H1 (cell line): ENCODE data around the gene ZNF768. TPM values are rescaled to one million over a fixed set of nuclear protein-coding genes. Genes with fewer than 3 reads are reported as not detected.
"Not testable (repeated sequence)": the region's sequence is repeated elsewhere in the genome, so short reads cannot be mapped to it uniquely, and the experiment has no call there.

ENCODE experiments used
- CTCF ChIA-PET: fragments of 300-600 bp; sonication (Branson Sonifier 250); formaldehyde crosslinking; loops from one replicate; lab custom pipeline; 2021; ENCODE audit not compliant: partially characterized antibody; lab: Charles Lee
- POLR2A ChIA-PET: fragments of 300-600 bp; sonication (Branson Sonifier 250); formaldehyde crosslinking; loops from one replicate; lab custom pipeline; 2021; ENCODE audit warnings: inconsistent platforms; ENCODE audit not compliant: partially characterized antibody; lab: Charles Lee
- DNase-seq, 2 experiments: peaks; one replicate each; pipeline versions ENCODE4 v3.0.0 to v3.0.0-alpha.2; 2010 to 2022; ENCODE audit warnings: low spot score in 2 of 2, low read depth in 1 of 2, mixed read lengths in 1 of 2
- FAIRE-seq: peaks from 2 replicates; lab custom pipeline; 2011; peaks lifted over from hg19 to GRCh38; lab: Jason Lieb, UNC
- H2AFZ ChIP-seq: 2 replicates; pipeline ENCODE4 v1.8.1; 2012; ENCODE audit warnings: low read length, inconsistent platforms
- H2AK5ac ChIP-seq: 2 replicates; pipeline ENCODE4 v1.6.1; 2013; ENCODE audit warnings: low read depth, low read length
- H2BK120ac ChIP-seq: replicated peaks from 2 replicates; pipeline ENCODE3; 2013; ENCODE audit warnings: low read depth, low read length, inconsistent platforms
- H2BK12ac ChIP-seq: 2 replicates; pipeline ENCODE4 v1.6.1; 2013; ENCODE audit warnings: low read depth, low read length
- H2BK15ac ChIP-seq: 2 replicates; pipeline ENCODE4 v1.6.1; 2013; ENCODE audit warnings: low read length
- H2BK20ac ChIP-seq: 2 replicates; pipeline ENCODE4 v1.6.1; 2013; ENCODE audit warnings: low read length
- H2BK5ac ChIP-seq: 2 replicates; pipeline ENCODE4 v1.6.1; 2013; ENCODE audit warnings: low read depth, low read length
- H3K14ac ChIP-seq: 2 replicates; pipeline ENCODE4 v1.6.1; 2013; ENCODE audit warnings: inconsistent platforms; ENCODE audit not compliant: insufficient read length
- H3K18ac ChIP-seq: 2 replicates; pipeline ENCODE4 v1.6.1; 2013; ENCODE audit warnings: low read length; ENCODE audit errors: extremely low read depth
- H3K23ac ChIP-seq: 2 replicates; pipeline ENCODE4 v1.6.1; 2013; ENCODE audit warnings: inconsistent platforms; ENCODE audit not compliant: insufficient read length
- H3K23me2 ChIP-seq: 2 replicates; pipeline ENCODE4 v1.6.1; 2013; ENCODE audit warnings: low read depth, low read length
- H3K27ac ChIP-seq: 2 replicates; pipeline ENCODE4 v1.6.1; 2011; ENCODE audit warnings: low read depth, low read length, inconsistent platforms
- H3K27me3 ChIP-seq, 4 experiments: replicated peaks in 1 of 4; 1 replicate in 1 of 4; 2 replicates in 3 of 4; pipeline versions ENCODE4 v1.6.1 to v1.8.1; 2011 to 2013; ENCODE audit warnings: low read length in 3 of 4, mild to moderate bottlenecking in 3 of 4, inconsistent platforms in 2 of 4, mixed read lengths in 2 of 4, moderate library complexity in 1 of 4; ENCODE audit not compliant: control insufficient read depth in 3 of 4, insufficient read depth in 3 of 4; ENCODE audit errors: extremely low read depth in 1 of 4
- H3K36me3 ChIP-seq, 4 experiments: 2 replicates each; pipeline versions ENCODE4 v1.6.1 to v1.8.1; 2011 to 2013; ENCODE audit warnings: mild to moderate bottlenecking in 4 of 4, low read length in 3 of 4, moderate library complexity in 2 of 4, control low read depth in 1 of 4, inconsistent platforms in 1 of 4; ENCODE audit not compliant: insufficient read depth in 4 of 4, control insufficient read depth in 2 of 4
- H3K4ac ChIP-seq: replicated peaks from 2 replicates; pipeline ENCODE3; 2013; ENCODE audit warnings: low read length, low read depth, mixed read lengths, inconsistent platforms; ENCODE audit not compliant: insufficient read length
- H3K4me1 ChIP-seq, 4 experiments: replicated peaks in 1 of 4; 1 replicate in 1 of 4; 2 replicates in 3 of 4; pipeline versions ENCODE4 v1.6.1 to v1.8.1; 2011 to 2013; ENCODE audit warnings: low read length in 3 of 4, inconsistent platforms in 2 of 4, mixed read lengths in 1 of 4; ENCODE audit not compliant: insufficient read depth in 4 of 4, control insufficient read depth in 3 of 4
- H3K4me2 ChIP-seq, 2 experiments: 2 replicates each; pipeline versions ENCODE4 v1.6.1 to v1.8.1; 2011 to 2013; ENCODE audit warnings: low read depth in 2 of 2, low read length in 2 of 2, control low read depth in 1 of 2, inconsistent platforms in 1 of 2, mild to moderate bottlenecking in 1 of 2; ENCODE audit not compliant: insufficient read depth in 1 of 2
- H3K4me3 ChIP-seq, 4 experiments: fragments of 200-600, 300-600 bp in 1 of 4; sonication (generic), shearing (Covaris generic), sonication (Bioruptor Twin) in 1 of 4; 2 replicates each; pipeline versions ENCODE4 v1.5.1 to v1.8.1; 2011 to 2016; ENCODE audit warnings: low read length in 4 of 4, low read depth in 3 of 4, control low read depth in 2 of 4, inconsistent platforms in 2 of 4, mild to moderate bottlenecking in 2 of 4, mixed read lengths in 1 of 4, moderate library complexity in 1 of 4; ENCODE audit not compliant: insufficient read depth in 2 of 4; ENCODE audit errors: extremely low read depth in 1 of 4
- H3K56ac ChIP-seq: replicated peaks from 2 replicates; pipeline ENCODE3; 2013; ENCODE audit warnings: low read depth, mild to moderate bottlenecking, mixed read lengths, low read length, inconsistent platforms; ENCODE audit not compliant: insufficient read length
- H3K79me1 ChIP-seq: 2 replicates; pipeline ENCODE4 v1.6.1; 2013; ENCODE audit warnings: low read depth, low read length, control low read depth
- H3K79me2 ChIP-seq, 2 experiments: 2 replicates each; pipeline versions ENCODE4 v1.6.1 to v1.8.1; 2012 to 2013; ENCODE audit warnings: low read length in 2 of 2, mild to moderate bottlenecking in 2 of 2, inconsistent platforms in 1 of 2; ENCODE audit not compliant: insufficient read depth in 2 of 2, control insufficient read depth in 1 of 2
- H3K9ac ChIP-seq, 4 experiments: replicated peaks in 1 of 4; 1 replicate in 1 of 4; 2 replicates in 3 of 4; pipeline versions ENCODE4 v1.6.1 to v1.8.1; 2011 to 2013; ENCODE audit warnings: low read depth in 3 of 4, low read length in 3 of 4, control low read depth in 2 of 4, mild to moderate bottlenecking in 2 of 4, moderate library complexity in 2 of 4, inconsistent platforms in 1 of 4; ENCODE audit errors: extremely low read depth in 1 of 4
- H3K9me3 ChIP-seq, 2 experiments: 2 replicates each; pipeline versions ENCODE4 v1.6.1 to v1.8.1; 2012 to 2013; ENCODE audit warnings: mild to moderate bottlenecking in 2 of 2, moderate library complexity in 2 of 2, control low read depth in 1 of 2, inconsistent platforms in 1 of 2, low read depth in 1 of 2, low read length in 1 of 2, mixed read lengths in 1 of 2; ENCODE audit not compliant: insufficient read depth in 2 of 2
- H4K20me1 ChIP-seq, 2 experiments: replicated peaks in 1 of 2; 2 replicates each; pipeline versions ENCODE3 to v1.8.1; 2011 to 2013; ENCODE audit warnings: inconsistent platforms in 2 of 2, low read length in 2 of 2, mild to moderate bottlenecking in 1 of 2; ENCODE audit not compliant: insufficient read depth in 2 of 2, control insufficient read depth in 1 of 2
- H4K5ac ChIP-seq: 2 replicates; pipeline ENCODE4 v1.6.1; 2013; ENCODE audit warnings: low read length, low read depth, mixed read lengths, inconsistent platforms; ENCODE audit not compliant: insufficient read length
- H4K8ac ChIP-seq: 2 replicates; pipeline ENCODE4 v1.8.0; 2013; ENCODE audit warnings: mild to moderate bottlenecking, moderate library complexity, low read length, inconsistent platforms; ENCODE audit not compliant: insufficient read depth; ENCODE audit errors: extremely low read depth
- H4K91ac ChIP-seq: replicated peaks from 2 replicates; pipeline ENCODE3; 2013; ENCODE audit warnings: low read length, mixed read lengths, inconsistent platforms; ENCODE audit not compliant: insufficient read length
- WGBS, 2 experiments: shearing (Covaris generic) in 1 of 2; methylation state at CpG; one replicate each; pipeline versions ENCODE4 v1.1.6 to v1.1.7; 2013 to 2015; ENCODE audit warnings: low lambda C conversion rate in 2 of 2, mixed read lengths in 2 of 2, inconsistent platforms in 1 of 2, low coverage in 1 of 2, missing lambda C conversion rate in 1 of 2; ENCODE audit not compliant: insufficient replicate concordance in 2 of 2, insufficient coverage in 1 of 2, insufficient read length in 1 of 2; ENCODE audit errors: extremely low coverage in 1 of 2, missing lambda C conversion rate in 1 of 2; 5-methylcytosine and 5-hydroxymethylcytosine counted together
- polyA plus RNA-seq, 7 experiments: library from polyadenylated mRNA; depleted of rRNA in 3 of 7; stranded (reverse) in 5 of 7; unstranded in 2 of 7; fragments of >200 nt in 5 of 7; fragments of 200-250 nt in 2 of 7; gene quantifications; 1 replicate in 5 of 7; 2 replicates in 1 of 7; 4 replicates in 1 of 7; pipeline versions ENCODE4 v1.2.1 to v1.2.3, GENCODE V29; 2011 to 2013; ENCODE audit warnings: missing spikeins in 2 of 7, mixed read lengths in 2 of 7
- total RNA-seq: library from RNA; stranded (reverse); fragmentation: NEBNext Ultra II Directional; extraction: Animal tissue kit (Norgen Biotek cat#: 25700); gene quantifications from 2 replicates; pipeline ENCODE4 v1.2.1, GENCODE V29; 2021

The ZNF768 gene
- total and polyA plus RNA-seq, 2 of the 8 experiments (the other 6 are each of a cell fraction or from before 2014, with no cell fraction given) = 36.1 to 47.7 TPM

DNA sequence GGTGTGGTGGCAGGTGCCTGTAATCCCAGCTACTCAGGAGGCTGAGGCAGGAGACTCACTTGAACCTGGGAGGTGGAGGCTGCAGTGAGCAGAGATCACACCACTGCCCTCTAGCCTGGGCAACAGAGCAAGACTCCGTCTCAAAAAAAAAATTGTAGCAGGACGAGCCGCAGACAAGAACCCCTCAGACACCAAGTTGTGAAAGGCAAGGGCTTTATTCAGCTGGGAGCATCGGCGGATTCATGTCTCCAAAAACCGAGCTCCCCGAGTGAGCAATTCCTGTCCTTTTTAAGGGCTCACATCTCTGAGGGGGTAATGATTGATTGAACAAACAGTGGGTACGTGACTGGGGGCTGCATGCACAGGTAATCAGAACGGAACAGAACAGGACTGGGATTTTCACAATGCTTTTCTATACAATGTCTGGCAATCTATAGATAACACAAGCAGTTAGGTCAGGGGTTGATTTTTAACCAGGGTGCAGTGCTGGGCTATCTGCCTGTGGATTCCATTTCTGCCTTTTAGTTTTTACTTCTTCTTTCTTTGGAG lies 14.6 kb upstream of the ZNF768 start:
- 86% methylated on average over 9 of the region's 9 CpGs; no CpG with 5 or more reads in 1 of the 2 experiments for WGBS, 2 experiments
- not testable (repeated sequence) for H3K27me3 ChIP-seq, H3K79me2 ChIP-seq, DNase-seq, H4K8ac ChIP-seq, H3K79me1 ChIP-seq, H4K20me1 ChIP-seq, H2BK12ac ChIP-seq, H2BK120ac ChIP-seq, H3K4ac ChIP-seq, H3K56ac ChIP-seq, H2BK5ac ChIP-seq, H2AFZ ChIP-seq, H3K14ac ChIP-seq, H3K18ac ChIP-seq, H2AK5ac ChIP-seq, H4K91ac ChIP-seq, H3K27ac ChIP-seq, H3K4me3 ChIP-seq, H2BK15ac ChIP-seq, H4K5ac ChIP-seq, H3K36me3 ChIP-seq, H2BK20ac ChIP-seq, FAIRE-seq, H3K9me3 ChIP-seq, H3K9ac ChIP-seq, H3K23ac ChIP-seq, H3K23me2 ChIP-seq
- ChIA-PET CTCF (interaction anchor here (0.6 to 2.5 kb wide), 10 partner anchors 12 to 111 kb away, joined by 3 to 10 read pairs (median 4); partner anchors contain the start of genes DCTPP1 and ZNF764), POLR2A (interaction anchor here (0.7 to 3.5 kb wide), 10 partner anchors 8 to 123 kb away, joined by 3 to 22 read pairs (median 4); partner anchors contain the start of genes ZNF688, ZNF689, ZNF764 and ZNF768)
- H3K4me1 ChIP-seq = peaks cover 5 to 24% (median 18%) of the 10 kb centered on the region in 4 experiments
- H3K4me2 ChIP-seq = peak overlapping the region; percentile 40 to 89; a peak in 2 of 4 replicates
